C1 segment of cervical spinal cord (tissue), 14 donors: ENCODE results near the gene GCDH.

Experiments used
- DNase-seq, 14 donors: peaks; one replicate each; lab custom pipeline; 2025; lab: John Stamatoyannopoulos, UW

The GCDH gene

GRCh38 chr19:12939975-12940423, 49.0 kb downstream of the GCDH start:
- DNase-seq = no peak

GRCh38 chr19:12940897-12941296, 49.9 kb downstream of the GCDH start:
- DNase-seq = no peak

- DNase-seq = no peak
These were observed 52.6 kb downstream of the GCDH start for GRCh38 chr19:12943437-12944044.

GRCh38 chr19:12944104-12944674, 53.2 kb downstream of the GCDH start:
- DNase-seq = no peak

GRCh38 chr19:12945479-12946091, 54.6 kb downstream of the GCDH start, which contains the start of gene RAD23A:
RAD23A (plus strand) TSS chr19:12945862; CDS start chr19:12945949, 87 bp downstream.
- DNase-seq = peak; percentile 41 to 93 (median 83)

GRCh38 chr19:12946092-12946721, 55.2 kb downstream of the GCDH start:
- peak in 6 of 14 donors; percentile 33 to 70 (median 48) for DNase-seq

GRCh38 chr19:12946731-12947496, 56.0 kb downstream of the GCDH start:
- DNase-seq = no peak

- DNase-seq = no peak
These were observed 57.0 kb downstream of the GCDH start for GRCh38 chr19:12947702-12948611.

GRCh38 chr19:12948612-12949362, 57.8 kb downstream of the GCDH start:
- no peak for DNase-seq
